Kidney glomerular epithelial cell (primary cell): ENCODE measurements around the gene ZBTB5.
"Not testable (repeated sequence)": the region's sequence is repeated elsewhere in the genome, so short reads cannot be mapped to it uniquely, and the experiment has no call there.

Experiments
- DNase-seq: peaks from one replicate; lab custom pipeline; 2025; lab: John Stamatoyannopoulos, UW

Gene ZBTB5

GRCh38 chr9:37406603-37407401 is 58.4 kb downstream of the ZBTB5 start:
- DNase-seq, result no peak

GRCh38 chr9:37405764-37406380 is 59.4 kb downstream of the ZBTB5 start:
- DNase-seq, result no peak

GRCh38 chr9:37405350-37405749 is 59.9 kb downstream of the ZBTB5 start:
- DNase-seq, result no peak

GRCh38 chr9:37404590-37404989 is 60.7 kb downstream of the ZBTB5 start:
- DNase-seq, result no peak

- no peak for DNase-seq
Observed at GRCh38 chr9:37399336-37399735, 65.9 kb downstream of the ZBTB5 start.

- DNase-seq, result no peak
Observed at GRCh38 chr9:37398464-37399025, 66.7 kb downstream of the ZBTB5 start.

GRCh38 chr9:37397948-37398347 is 67.3 kb downstream of the ZBTB5 start:
- not testable (repeated sequence) for DNase-seq

- DNase-seq, result no peak
Observed at GRCh38 chr9:37395663-37396062, 69.6 kb downstream of the ZBTB5 start.

- no peak for DNase-seq
Observed at GRCh38 chr9:37395229-37395628, 70.0 kb downstream of the ZBTB5 start.

GRCh38 chr9:37392272-37392671 is 73.0 kb downstream of the ZBTB5 start:
- no peak for DNase-seq

- DNase-seq, result no peak
Observed at GRCh38 chr9:37390759-37391158, 74.5 kb downstream of the ZBTB5 start.
